ENCODE data around the gene KMT5B. TPM values are rescaled to one million over a fixed set of nuclear protein-coding genes. Genes with fewer than 3 reads are reported as not detected.
A peak's percentile ranks its signal among the peaks of the same experiment; 100 is the strongest.

KMT5B gene
- total and polyA plus RNA-seq, 2 donors (not counting 1 experiment from before 2014, with no cell fraction given), result 13.0 to 24.3 TPM

GRCh38 chr11:68146010-68146540 is 67.0 kb downstream of the KMT5B start:
- Histone ChIP-seq H3K27me3 (ENCODE audit: control insufficient read depth, insufficient read depth, low read length) (no peaks in the 10 kb centered on the region), H3K9ac (ENCODE audit: insufficient read depth, low read length) (no peak overlapping the region), H3K36me3 (ENCODE audit: control insufficient read depth, insufficient read depth, low read length) (no peaks in the 10 kb centered on the region), H3K9me3 (ENCODE audit: control insufficient read depth, insufficient read depth, low read depth, low read length) (no peaks in the 10 kb centered on the region), H3K4me1 (ENCODE audit: control insufficient read depth, extremely low read depth, insufficient read depth, low read length) (no peaks in the 10 kb centered on the region), H4K20me1 (ENCODE audit: control insufficient read depth, extremely low read depth, insufficient read depth, low read length) (peaks cover 2% of the 10 kb centered on the region), H3K79me2 (ENCODE audit: control insufficient read depth, insufficient read depth, low read length) (no peaks in the 10 kb centered on the region), H3K4me3 (replicated peaks in 1 of 4; ENCODE audit: control extremely low read depth in 1 of 4, insufficient read depth in 1 of 4, low read depth in 3 of 4, low read length in 4 of 4) (no peak overlapping the region), H3K4me2 (ENCODE audit: extremely low read depth, insufficient read depth, low read length) (no peak overlapping the region), H3K27ac (ENCODE audit: insufficient read depth, low read length) (no peak overlapping the region), H2AFZ (ENCODE audit: low read length) (no peak overlapping the region)
- TF ChIP-seq CTCF (conservative IDR thresholded peaks at IDR 0.05 in 1 of 2, IDR thresholded peaks at IDR 0.05 in 1 of 2; ENCODE audit: low read depth in 1 of 2, low read length in 2 of 2) (no peak), EZH2 (IDR thresholded peaks at IDR 0.05; ENCODE audit: low read length, missing control alignments) (no peak)
- peak in 1 of 2 donors; percentile 19 for DNase-seq (ENCODE audit: low read depth in 2 of 2)

GRCh38 chr11:68145120-68145866 is 67.8 kb downstream of the KMT5B start:
- Histone ChIP-seq H3K79me2 (ENCODE audit: control insufficient read depth, insufficient read depth, low read length) (no peaks in the 10 kb centered on the region), H3K36me3 (ENCODE audit: control insufficient read depth, insufficient read depth, low read length) (no peaks in the 10 kb centered on the region), H3K4me1 (ENCODE audit: control insufficient read depth, extremely low read depth, insufficient read depth, low read length) (no peaks in the 10 kb centered on the region), H3K27me3 (ENCODE audit: control insufficient read depth, insufficient read depth, low read length) (no peaks in the 10 kb centered on the region), H3K27ac (ENCODE audit: insufficient read depth, low read length) (no peak overlapping the region), H3K4me3 (replicated peaks in 1 of 4; ENCODE audit: control extremely low read depth in 1 of 4, insufficient read depth in 1 of 4, low read depth in 3 of 4, low read length in 4 of 4) (no peak overlapping the region), H2AFZ (ENCODE audit: low read length) (no peak overlapping the region), H4K20me1 (ENCODE audit: control insufficient read depth, extremely low read depth, insufficient read depth, low read length) (peaks cover 1% of the 10 kb centered on the region), H3K9ac (ENCODE audit: insufficient read depth, low read length) (no peak overlapping the region), H3K4me2 (ENCODE audit: extremely low read depth, insufficient read depth, low read length) (no peak overlapping the region), H3K9me3 (ENCODE audit: control insufficient read depth, insufficient read depth, low read depth, low read length) (no peaks in the 10 kb centered on the region)
- DNase-seq (ENCODE audit: low read depth in 2 of 2), result no peak
- TF ChIP-seq EZH2 (IDR thresholded peaks at IDR 0.05; ENCODE audit: low read length, missing control alignments) (no peak), CTCF (conservative IDR thresholded peaks at IDR 0.05 in 1 of 2, IDR thresholded peaks at IDR 0.05 in 1 of 2; ENCODE audit: low read depth in 1 of 2, low read length in 2 of 2) (no peak)

- Histone ChIP-seq H3K36me3 (ENCODE audit: control insufficient read depth, insufficient read depth, low read length) (no peaks in the 10 kb centered on the region), H3K4me2 (ENCODE audit: extremely low read depth, insufficient read depth, low read length) (no peak overlapping the region), H3K9me3 (ENCODE audit: control insufficient read depth, insufficient read depth, low read depth, low read length) (no peaks in the 10 kb centered on the region), H4K20me1 (ENCODE audit: control insufficient read depth, extremely low read depth, insufficient read depth, low read length) (no peaks in the 10 kb centered on the region), H3K27me3 (ENCODE audit: control insufficient read depth, insufficient read depth, low read length) (no peaks in the 10 kb centered on the region), H3K27ac (ENCODE audit: insufficient read depth, low read length) (no peak overlapping the region), H2AFZ (ENCODE audit: low read length) (no peak overlapping the region), H3K4me1 (ENCODE audit: control insufficient read depth, extremely low read depth, insufficient read depth, low read length) (no peaks in the 10 kb centered on the region), H3K9ac (ENCODE audit: insufficient read depth, low read length) (no peak overlapping the region), H3K4me3 (replicated peaks in 1 of 4; ENCODE audit: control extremely low read depth in 1 of 4, insufficient read depth in 1 of 4, low read depth in 3 of 4, low read length in 4 of 4) (no peak overlapping the region), H3K79me2 (ENCODE audit: control insufficient read depth, insufficient read depth, low read length) (no peaks in the 10 kb centered on the region)
- DNase-seq (ENCODE audit: low read depth in 2 of 2), result no peak
- TF ChIP-seq EZH2 (IDR thresholded peaks at IDR 0.05; ENCODE audit: low read length, missing control alignments) (no peak), CTCF (conservative IDR thresholded peaks at IDR 0.05 in 1 of 2, IDR thresholded peaks at IDR 0.05 in 1 of 2; ENCODE audit: low read depth in 1 of 2, low read length in 2 of 2) (no peak)
Observed at GRCh38 chr11:68143310-68143689, 69.8 kb downstream of the KMT5B start.

Data from fibroblast of lung (primary cell).